Stimulated activated CD8-positive, alpha-beta memory T cell treated with anti-CD3 and anti-CD28 coated beads, Interleukin-2, amount 100 ng/mL, for 48 hours (primary cell): ENCODE measurements around the gene NFATC3.

Experiments used
- DNase-seq, 2 donors: peaks; one replicate each; pipeline ENCODE4 v3.0.0-alpha.2; 2020; ENCODE audit warnings: low read depth in 2 of 2

NFATC3 gene

DNA sequence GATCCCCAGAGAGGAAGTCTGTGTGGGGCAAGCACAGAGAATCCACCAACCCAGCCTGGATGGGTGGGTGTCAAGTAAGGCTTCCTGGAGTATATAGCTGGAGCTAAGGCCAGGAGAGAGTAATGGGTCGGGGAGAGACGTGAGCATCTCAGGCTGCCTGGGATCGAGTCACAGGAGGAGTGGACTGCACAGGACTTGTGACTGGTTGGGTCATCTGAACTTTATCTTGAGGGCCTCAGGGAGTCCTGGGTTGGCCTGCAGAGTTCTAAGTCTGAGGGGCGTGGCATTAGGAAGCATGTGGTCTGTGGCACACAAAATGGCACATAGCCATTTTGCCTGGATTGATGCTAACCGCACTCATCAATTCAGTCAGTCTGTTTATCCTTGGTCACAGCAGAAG, 161.5 kb downstream of the NFATC3 start:
- DNase-seq, result no peak

DNA sequence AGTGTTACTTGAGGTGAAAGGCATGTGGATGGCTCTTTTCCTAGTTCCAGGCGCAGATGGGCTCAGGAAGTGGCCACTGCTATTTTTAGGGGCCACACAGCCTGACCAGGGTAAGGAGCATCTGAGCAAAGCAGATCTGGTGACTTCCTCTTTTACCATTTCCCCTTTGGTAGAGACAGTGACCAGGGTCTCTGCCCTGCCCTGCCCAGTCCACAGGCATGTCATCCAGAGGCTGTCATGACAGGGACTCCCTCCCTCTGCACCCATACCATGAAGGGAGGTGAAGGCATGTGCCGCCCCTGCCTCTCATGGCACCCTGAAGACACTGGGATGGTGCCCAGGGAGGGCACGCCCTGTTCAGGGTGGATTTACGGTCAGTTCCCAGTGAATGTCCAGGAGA, 162.2 kb downstream of the NFATC3 start:
- DNase-seq, result no peak

GRCh38 chr16:68247932-68248331, 162.8 kb downstream of the NFATC3 start:
- DNase-seq, result no peak

GRCh38 chr16:68249371-68249770, 164.2 kb downstream of the NFATC3 start:
- no peak for DNase-seq

DNA sequence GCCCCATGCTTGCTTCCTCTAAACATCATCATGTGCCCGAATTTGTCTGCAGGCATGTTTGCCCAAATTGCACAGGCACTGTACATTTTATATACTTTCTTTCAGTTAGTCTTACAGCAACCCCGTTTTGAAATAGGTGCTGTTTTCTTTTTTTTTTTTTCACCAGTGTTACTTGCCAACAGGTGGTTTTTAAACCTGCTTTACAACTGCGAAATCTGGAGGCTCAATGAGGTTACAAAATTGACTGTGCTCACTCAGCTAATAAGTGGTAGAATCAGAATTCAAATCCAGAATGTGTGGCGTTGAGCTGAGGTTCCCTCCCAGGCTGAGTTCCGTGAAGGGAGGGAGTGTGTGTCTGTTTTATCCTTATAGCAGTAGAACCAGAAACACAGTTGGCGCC, 165.8 kb downstream of the NFATC3 start:
- no peak for DNase-seq

DNA sequence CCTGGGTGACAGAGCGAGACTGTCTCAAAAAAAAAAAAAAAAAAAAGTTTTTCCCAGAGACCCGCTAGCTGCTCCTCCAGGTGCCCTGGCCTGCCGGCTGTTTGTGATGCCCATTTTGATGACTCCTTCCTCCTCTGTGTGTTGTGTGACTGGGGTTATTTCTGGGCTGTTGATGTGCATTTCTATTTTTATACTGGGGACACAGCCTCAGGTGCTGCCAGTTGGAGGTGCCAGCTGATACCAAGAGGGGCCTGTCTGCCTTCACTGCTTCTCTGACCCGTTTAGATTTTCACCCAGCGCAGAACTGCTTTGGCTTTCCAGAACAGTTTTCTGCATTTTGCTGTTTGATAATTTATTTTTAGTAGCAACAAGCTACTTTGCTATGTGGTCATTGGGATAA, 166.7 kb downstream of the NFATC3 start:
- DNase-seq, result no peak

DNA sequence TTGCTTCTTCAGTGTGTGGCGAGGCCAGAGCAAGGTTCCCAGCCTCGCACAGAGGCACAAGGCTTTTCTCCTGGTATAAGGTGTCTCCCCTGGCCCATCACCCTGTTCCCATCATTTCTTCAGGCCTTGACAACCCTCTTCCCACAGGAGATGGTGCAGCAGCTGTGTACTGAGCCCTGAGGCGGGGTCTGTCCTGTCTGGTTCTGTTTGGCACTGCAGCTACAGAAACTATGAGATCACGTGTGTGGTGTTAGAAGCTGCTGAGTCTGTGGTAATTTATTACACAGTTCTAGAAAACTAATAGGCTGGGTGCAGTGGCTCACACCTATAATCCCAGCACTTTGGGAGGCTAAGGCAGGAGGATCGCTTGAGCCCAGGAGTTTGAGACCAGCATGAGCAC, 167.2 kb downstream of the NFATC3 start:
- no peak for DNase-seq

GRCh38 chr16:68253721-68254120, 168.6 kb downstream of the NFATC3 start:
- no peak for DNase-seq

DNA sequence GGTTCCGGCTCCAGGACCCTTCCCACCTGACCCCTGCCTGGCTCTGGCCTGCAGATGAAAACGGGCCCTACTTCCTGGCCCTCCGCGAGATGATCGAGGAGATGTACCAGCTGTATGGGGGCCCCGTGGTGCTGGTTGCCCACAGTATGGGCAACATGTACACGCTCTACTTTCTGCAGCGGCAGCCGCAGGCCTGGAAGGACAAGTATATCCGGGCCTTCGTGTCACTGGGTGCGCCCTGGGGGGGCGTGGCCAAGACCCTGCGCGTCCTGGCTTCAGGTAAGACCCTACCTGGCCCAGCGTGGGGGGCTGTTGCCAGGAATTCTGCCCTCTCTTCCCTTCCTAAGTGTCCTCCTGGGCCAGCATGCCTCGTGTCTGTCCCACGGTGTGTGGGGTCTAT, 170.5 kb downstream of the NFATC3 start:
- no peak for DNase-seq

GRCh38 chr16:68257251-68257905, 172.2 kb downstream of the NFATC3 start:
- DNase-seq, result no peak

- DNase-seq, result no peak
Measured at GRCh38 chr16:68257906-68258800, 173.0 kb downstream of the NFATC3 start.

DNA sequence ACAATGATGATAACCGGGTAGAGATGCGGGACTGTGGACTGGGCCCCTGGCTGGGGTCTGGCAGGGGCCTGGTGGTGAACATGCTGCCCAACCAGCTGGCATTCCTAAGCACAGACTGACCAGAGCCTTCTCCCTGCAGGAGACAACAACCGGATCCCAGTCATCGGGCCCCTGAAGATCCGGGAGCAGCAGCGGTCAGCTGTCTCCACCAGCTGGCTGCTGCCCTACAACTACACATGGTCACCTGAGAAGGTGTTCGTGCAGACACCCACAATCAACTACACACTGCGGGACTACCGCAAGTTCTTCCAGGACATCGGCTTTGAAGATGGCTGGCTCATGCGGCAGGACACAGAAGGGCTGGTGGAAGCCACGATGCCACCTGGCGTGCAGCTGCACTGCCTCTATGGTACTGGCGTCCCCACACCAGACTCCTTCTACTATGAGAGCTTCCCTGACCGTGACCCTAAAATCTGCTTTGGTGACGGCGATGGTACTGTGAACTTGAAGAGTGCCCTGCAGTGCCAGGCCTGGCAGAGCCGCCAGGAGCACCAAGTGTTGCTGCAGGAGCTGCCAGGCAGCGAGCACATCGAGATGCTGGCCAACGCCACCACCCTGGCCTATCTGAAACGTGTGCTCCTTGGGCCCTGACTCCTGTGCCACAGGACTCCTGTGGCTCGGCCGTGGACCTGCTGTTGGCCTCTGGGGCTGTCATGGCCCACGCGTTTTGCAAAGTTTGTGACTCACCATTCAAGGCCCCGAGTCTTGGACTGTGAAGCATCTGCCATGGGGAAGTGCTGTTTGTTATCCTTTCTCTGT, 174.0 kb downstream of the NFATC3 start:
- DNase-seq, result no peak

- DNase-seq, result no peak
Measured at GRCh38 chr16:68263559-68264127, 178.5 kb downstream of the NFATC3 start.

DNA sequence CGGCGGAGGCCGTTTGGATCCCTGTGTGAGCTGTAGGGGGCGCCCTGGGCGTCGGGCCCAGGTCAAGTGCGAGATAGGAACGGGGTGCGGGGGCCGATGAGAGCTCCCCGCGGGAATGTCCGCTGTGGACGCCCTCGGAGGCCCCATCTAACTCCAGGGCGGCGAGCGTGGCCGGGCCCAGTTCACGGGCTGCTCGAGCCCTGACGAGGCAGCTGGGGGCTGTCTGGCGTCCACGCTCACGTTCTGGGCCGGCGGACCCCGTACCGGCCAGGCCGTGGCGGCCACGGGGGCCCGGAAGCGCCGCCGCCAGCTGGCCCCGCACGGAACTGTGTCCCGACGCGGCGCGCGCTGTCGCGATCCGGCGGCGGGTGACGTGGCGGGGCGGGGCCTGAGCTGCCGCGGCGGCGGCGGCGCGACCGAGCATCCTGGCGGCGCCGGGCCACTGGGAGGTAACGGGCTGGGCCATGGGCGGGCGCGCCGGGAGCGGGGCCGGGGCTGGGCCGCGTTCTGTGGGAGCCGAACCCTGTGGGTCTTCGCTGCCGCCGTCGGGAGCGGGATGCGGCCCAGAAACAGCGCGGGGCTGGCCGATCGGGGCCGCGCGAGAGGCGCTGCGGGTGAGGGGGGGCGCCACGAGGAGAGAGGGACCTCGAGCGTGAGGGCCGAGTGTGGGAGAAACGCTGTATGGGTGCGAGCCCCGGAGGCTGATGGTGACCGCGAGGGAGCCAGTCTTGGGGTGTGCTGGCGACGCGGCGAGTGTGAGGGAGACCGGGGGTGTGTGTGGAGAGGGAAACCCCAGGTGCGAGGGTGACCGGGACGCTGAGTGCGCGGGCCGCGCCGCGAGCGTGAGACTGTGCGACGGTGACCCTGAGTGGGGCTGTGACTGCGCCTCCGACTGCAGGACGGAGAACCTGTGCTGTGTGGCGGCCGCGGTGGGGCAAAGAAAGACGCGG, 179.2 kb downstream of the NFATC3 start, which contains the start of gene SLC7A6:
Gene SLC7A6, plus strand, starts transcription at position 399 of the 950 bp plus-strand sequence. CDS start 10,201 bp downstream, outside the sequence.
- peak; percentile 82 to 83 for DNase-seq

- no peak for DNase-seq
Measured at GRCh38 chr16:68265078-68265920, 180.1 kb downstream of the NFATC3 start.

DNA sequence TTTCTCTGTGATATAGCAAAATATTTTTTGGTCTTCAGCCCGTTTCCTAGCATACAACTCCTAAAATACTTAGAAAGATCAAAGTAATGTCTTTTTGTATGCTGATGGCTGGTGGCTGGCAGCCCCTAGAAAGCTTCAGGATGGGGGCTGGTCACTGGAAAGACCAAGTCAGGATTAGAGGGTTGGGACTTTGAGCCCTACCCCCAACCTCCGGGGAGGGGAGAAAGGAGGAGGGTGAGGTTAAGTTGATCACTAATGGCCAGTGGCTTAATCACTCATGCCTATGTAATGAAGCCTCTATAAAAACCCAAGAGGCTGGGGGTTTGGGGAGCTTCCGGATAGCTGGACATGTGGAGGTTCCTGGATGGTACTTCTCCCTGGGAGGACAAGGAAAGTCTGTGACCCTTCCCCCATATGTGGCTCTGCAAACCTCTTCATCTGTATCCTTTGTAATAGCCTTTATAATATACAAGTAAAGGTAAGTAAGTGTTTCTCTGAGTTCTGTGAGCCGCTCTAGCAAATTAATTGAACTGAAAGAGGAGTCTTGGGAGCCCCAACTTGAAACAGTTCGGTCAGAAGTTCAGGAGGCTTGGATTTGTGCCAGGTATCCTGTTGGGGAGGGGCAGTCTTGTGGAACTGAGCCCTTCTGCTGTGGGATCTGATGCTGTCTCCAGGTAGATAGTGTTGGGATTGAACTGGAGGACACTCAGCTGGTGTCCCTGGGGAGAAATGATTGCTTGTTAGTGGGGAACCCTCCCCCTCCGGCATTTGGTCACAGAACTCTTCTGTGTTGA, 182.6 kb downstream of the NFATC3 start:
- no peak for DNase-seq

DNA sequence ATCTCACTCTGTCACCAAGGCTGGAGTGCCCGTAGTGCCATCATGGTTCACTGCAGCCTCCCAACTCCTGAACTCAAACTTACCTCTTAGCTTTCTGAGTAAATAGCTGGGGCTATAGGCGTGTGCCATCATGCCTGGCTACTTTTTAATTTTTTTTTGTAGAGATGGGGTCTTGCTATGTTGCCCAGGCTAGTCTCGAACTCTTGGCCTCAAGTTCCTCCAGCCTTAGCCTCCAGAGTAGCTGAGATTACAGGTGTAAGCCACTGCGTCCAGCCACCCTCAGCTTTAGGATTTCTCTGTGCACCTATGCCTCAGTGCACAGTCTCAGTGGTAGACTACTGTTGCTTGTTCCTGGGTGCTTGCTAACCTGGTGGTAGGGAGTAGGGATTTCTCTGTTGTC, 184.6 kb downstream of the NFATC3 start:
- no peak for DNase-seq

- no peak for DNase-seq
Measured at GRCh38 chr16:68270353-68270752, 185.2 kb downstream of the NFATC3 start.
